GM12891 (cell line): ENCODE measurements around the gene PLA2G4D.

Source experiments
- DNase-seq: peaks from one replicate; pipeline ENCODE4 v3.0.0; 2011; ENCODE audit warnings: low spot score; ENCODE audit not compliant: insufficient read length
- FAIRE-seq: peaks from 2 replicates; lab custom pipeline; 2011; peaks lifted over from hg19 to GRCh38; lab: Jason Lieb, UNC
- PAX5 ChIP-seq: IDR thresholded peaks from 2 replicates; pipeline ENCODE4 v1.6.1; 2011; ENCODE audit warnings: low read length, moderate library complexity, mild to moderate bottlenecking; ENCODE audit not compliant: insufficient read depth, severe bottlenecking
- POLR2A ChIP-seq: IDR thresholded peaks from 2 replicates; pipeline ENCODE4 v1.6.1; 2011; ENCODE audit warnings: low read depth, low read length, control low read depth
- POLR2AphosphoS5 ChIP-seq: IDR thresholded peaks from 2 replicates; pipeline ENCODE4 v1.6.1; 2011; ENCODE audit warnings: low read depth, low read length, control low read depth
- POU2F2 ChIP-seq: IDR thresholded peaks from 2 replicates; pipeline ENCODE4 v1.6.1; 2011; ENCODE audit warnings: low read depth, mild to moderate bottlenecking, control low read depth, low read length, moderate library complexity
- SPI1 ChIP-seq: IDR thresholded peaks from 2 replicates; pipeline ENCODE4 v1.6.1; 2011; ENCODE audit warnings: low read depth, low read length, control low read depth
- TAF1 ChIP-seq: IDR thresholded peaks from 2 replicates; pipeline ENCODE4 v1.6.1; 2011; ENCODE audit warnings: low read depth, low read length, control low read depth

Gene PLA2G4D

DNA sequence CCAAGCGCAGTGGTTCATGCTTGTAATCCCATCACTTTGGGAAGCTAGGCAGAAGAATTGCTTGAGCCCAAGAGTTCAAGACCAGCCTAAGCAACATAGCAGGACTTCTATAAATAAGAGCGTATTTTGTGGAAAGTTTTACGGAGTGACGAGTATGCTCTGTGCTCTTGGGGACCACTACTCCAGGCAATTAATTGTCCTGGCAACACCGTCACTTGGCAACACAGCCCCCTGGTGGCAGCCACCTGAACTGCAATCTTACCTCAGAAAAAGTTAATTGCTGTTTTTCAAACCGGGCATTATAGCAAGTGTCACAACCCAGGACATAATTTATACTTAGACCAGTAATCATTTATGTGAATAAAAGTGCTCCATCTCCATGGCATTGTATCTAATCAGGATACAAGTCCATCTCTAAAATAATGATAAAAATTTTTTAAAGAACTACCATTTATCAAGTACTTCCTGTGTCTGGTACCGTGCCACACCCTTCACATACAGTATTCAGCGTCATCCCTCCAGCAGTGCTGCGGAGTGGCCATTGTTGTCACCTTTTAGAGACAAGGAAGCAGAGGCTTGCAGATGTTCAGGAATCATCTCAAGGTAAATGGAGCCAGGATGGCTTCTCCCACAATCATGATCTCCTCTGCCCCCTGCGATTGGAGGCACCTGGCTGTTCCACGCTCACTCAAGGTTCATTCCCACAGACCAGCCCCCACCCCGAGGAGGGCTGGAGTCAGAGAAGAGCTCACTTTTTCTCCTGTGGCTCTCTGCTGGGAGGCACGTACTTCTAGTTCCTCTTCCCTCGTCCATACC is 34.5 kb downstream of the PLA2G4D start:
- TF ChIP-seq POLR2AphosphoS5 (no peak), POU2F2 (no peak), TAF1 (no peak), POLR2A (no peak), SPI1 (no peak), PAX5 (no peak)
- no peak for DNase-seq
- FAIRE-seq: peak; percentile 87

- no peak for DNase-seq
- TF ChIP-seq POLR2A (no peak), TAF1 (no peak), PAX5 (no peak), POLR2AphosphoS5 (no peak), POU2F2 (no peak), SPI1 (no peak)
- FAIRE-seq: no peak
These were observed 35.6 kb downstream of the PLA2G4D start for GRCh38 chr15:42058791-42059190.

- FAIRE-seq: no peak
- TF ChIP-seq SPI1 (no peak), TAF1 (no peak), POU2F2 (no peak), PAX5 (no peak), POLR2A (no peak), POLR2AphosphoS5 (no peak)
- no peak for DNase-seq
These were observed 36.3 kb downstream of the PLA2G4D start for GRCh38 chr15:42057799-42058646.

GRCh38 chr15:42056934-42057798 is 37.2 kb downstream of the PLA2G4D start:
- DNase-seq (peak; percentile 45), FAIRE-seq (peak; percentile 80)
- TF ChIP-seq TAF1: no peak
- TF ChIP-seq SPI1: no peak
- no peak for TF ChIP-seq POLR2AphosphoS5
- TF ChIP-seq POLR2A: no peak
- TF ChIP-seq PAX5: no peak
- no peak for TF ChIP-seq POU2F2

GRCh38 chr15:42053914-42054313 is 40.4 kb downstream of the PLA2G4D start:
- TF ChIP-seq POLR2AphosphoS5 (no peak), SPI1 (no peak), TAF1 (no peak), POU2F2 (no peak)
- no peak for DNase-seq
- no peak for FAIRE-seq

- TF ChIP-seq POLR2AphosphoS5 (no peak), PAX5 (no peak), POLR2A (no peak), SPI1 (no peak), POU2F2 (no peak), TAF1 (no peak)
These were observed 41.4 kb downstream of the PLA2G4D start for GRCh38 chr15:42053010-42053409.

DNA sequence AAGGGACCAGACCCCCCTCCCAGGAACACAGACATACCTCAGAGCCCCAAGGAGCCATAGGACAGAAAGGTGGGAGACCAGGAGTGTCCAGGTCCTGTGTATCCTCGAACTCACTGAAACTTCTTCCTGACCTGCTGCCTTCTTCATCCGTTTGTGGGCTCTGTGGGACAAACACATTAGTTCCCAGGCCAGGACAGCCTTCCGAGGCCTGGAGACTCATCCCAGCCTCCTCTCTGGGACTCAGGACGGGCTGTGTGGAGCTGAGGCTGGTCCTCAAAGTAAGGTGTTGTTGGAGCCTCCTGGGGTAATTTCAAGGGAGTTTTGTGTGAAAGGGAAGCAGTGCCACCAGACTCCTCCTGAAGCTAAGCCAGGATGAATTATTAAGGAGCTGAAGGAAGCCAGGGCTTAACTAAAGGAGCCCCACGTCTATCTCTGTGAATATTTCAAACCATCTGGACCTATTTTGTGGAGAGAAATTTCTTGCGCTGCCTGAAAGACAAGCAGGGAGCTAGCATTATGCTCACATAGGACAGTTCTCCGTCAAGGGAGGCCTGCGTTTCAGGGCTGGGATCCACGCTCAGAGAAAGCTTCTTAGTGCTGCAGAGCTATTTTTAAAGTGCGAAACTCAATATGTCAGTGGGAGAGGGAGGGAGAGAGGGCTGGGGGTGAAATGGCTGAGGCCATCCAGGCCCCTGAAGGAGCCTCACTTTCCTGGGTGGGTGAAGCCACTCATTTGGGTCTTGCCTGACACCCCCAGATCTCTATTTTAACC is 43.7 kb downstream of the PLA2G4D start:
- TF ChIP-seq POLR2AphosphoS5 (no peak), TAF1 (no peak), POLR2A (no peak), POU2F2 (no peak)
- FAIRE-seq: no peak
- no peak for DNase-seq

More at GRCh38 chr15:42053010-42053409, 41.4 kb downstream of the PLA2G4D start:
- DNase-seq (no peak), FAIRE-seq (no peak)

DNA sequence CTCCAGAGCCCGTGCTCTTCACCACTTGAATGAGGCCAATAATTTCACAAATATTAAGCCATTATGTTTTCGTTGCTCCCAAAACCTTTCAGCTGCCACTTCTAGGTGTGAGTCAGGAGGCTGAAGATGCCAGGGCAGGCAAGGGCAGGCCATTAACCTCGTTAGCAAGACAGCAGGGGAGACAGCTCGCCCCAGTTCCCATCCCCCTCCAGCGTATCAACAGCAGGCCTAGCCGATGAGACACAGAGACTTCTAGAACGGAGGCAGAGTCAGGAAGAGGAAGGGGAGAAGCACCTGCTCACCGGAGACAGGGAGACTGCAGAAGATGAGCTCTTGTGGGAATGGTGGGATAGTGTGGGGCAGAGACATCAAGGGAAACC is 45.6 kb downstream of the PLA2G4D start:
- no peak for DNase-seq
- TF ChIP-seq PAX5 (no peak), POLR2AphosphoS5 (no peak), TAF1 (no peak), POLR2A (no peak), POU2F2 (no peak), SPI1 (no peak)
- FAIRE-seq: no peak

- TF ChIP-seq TAF1 (no peak), PAX5 (no peak), POU2F2 (no peak), SPI1 (no peak), POLR2A (no peak), POLR2AphosphoS5 (no peak)
- DNase-seq (no peak), FAIRE-seq (no peak)
These were observed 46.1 kb downstream of the PLA2G4D start for GRCh38 chr15:42048080-42048820.
